Ishikawa (cell line): ENCODE results near the gene FRAT1.
A peak's percentile ranks its signal among the peaks of the same experiment; 100 is the strongest.

Experiments used
- EGR1 ChIP-seq: IDR thresholded peaks from 2 replicates; pipeline ENCODE4 v1.6.1; 2012
- REST ChIP-seq: IDR thresholded peaks from 2 replicates; pipeline ENCODE4 v1.6.1; 2012; ENCODE audit warnings: low read depth, mild to moderate bottlenecking
- YY1 ChIP-seq: IDR thresholded peaks from 2 replicates; pipeline ENCODE4 v1.6.1; 2012; ENCODE audit warnings: low read depth

DNA sequence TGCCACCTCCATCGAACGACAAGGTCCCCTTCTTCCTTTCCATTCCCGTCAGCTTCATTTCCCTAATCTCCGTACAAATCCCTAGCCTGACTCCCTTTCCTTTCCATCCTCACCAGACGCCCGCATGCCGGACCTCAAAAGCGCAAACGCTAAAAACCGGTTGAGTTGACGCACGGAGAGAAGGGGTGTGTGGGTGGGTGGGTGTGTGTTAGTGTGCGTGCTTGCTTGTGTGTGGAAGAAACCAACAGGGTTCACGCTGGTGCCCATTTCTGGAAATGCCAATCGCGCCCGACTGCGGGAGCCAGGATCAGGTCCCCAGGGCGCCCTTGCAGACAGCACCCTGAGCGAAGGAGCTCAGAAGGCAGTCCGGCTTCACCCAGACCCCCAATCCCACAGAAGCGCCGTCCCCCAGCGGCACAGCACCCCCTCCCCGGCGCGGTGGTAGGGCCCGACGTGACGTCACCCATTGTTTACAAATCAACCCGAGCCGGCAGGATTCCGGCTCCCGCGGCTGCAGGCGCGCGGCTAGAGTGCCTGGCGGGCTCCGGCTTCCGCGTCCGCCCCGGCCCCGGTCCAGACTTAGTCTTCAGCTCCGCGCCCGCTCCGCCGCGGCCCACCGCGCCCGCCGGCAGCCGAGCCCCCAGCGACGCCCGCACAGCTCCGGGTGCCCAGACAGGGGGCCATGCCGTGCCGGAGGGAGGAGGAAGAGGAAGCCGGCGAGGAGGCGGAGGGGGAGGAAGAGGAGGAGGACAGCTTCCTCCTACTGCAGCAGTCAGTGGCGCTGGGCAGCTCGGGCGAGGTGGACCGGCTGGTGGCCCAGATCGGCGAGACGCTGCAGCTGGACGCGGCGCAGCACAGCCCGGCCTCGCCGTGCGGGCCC is at the start of gene FRAT1:
- no peak for TF ChIP-seq REST
- peak; percentile 91 for TF ChIP-seq EGR1
- no peak for TF ChIP-seq YY1
